NCI-H2227 (cell line): ENCODE measurements around the gene MNX1.
A peak's percentile ranks its signal among the peaks of the same experiment; 100 is the strongest.

ENCODE experiments used
- DNase-seq: peaks from one replicate; lab custom pipeline; 2025; ENCODE audit not compliant: unreplicated experiment; lab: John Stamatoyannopoulos, UW

The MNX1 gene

DNA sequence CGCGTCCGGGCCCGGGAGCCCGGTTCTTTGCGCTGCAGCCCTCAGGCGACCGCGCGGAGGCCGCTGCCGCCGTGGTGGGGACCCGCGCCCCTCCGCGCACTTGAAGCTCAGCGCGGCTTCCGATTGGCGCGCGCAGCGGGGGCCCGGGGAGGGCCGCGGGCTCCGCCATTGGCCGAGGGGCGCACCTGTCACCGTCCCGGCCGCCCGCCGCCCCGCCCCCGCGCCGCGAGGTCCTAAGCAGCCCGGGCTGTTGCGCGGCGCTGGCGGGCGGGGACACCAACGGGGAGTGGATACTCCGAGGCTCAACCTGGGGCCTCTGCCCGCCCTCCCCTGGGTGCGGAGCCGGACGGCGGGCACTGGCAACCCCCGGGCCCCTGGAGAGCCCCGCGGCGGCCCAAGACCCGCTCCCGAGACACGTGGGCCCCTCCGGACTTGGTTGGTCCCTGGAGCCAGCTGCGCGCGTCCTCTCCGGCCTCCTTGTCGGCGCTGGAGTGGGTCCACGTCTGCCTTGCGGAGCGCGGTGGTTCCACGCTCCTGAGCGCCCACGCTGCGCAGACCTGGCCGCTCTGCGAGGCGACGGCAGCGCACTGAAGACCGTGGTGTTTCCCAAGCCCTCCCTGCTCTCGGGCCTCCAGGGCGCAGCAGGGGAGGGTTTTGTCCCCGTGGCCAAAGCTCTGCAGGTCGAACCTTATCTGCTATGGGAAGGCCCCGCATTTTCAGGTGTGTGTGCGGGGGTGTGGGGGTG, at the start of gene MNX1:
MNX1 (minus strand) TSS at position 76 of the 745 bp plus-strand sequence. CDS start 313 bp downstream, outside the sequence.
- peak; percentile 87 for DNase-seq

DNA sequence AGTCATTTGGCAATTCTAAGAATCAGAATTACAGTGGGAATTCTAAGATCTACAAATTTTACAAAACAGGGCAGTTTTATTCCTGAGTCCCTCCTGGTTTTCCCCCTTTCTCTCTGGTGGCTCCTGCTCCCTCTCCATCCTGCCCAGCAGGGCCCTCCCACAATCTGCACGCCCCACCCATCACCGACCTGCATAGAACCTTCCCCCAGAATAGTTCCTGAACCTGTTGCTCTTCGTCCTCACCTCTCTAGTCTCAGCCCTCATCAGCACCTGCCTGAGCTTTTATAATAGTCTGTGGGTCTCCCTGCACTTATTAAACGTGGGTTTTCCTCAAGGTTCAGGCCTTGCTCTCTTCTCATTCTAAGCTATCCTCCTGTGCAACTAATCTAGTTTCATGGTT, 49.1 kb upstream of the MNX1 start:
- DNase-seq, result no peak

DNA sequence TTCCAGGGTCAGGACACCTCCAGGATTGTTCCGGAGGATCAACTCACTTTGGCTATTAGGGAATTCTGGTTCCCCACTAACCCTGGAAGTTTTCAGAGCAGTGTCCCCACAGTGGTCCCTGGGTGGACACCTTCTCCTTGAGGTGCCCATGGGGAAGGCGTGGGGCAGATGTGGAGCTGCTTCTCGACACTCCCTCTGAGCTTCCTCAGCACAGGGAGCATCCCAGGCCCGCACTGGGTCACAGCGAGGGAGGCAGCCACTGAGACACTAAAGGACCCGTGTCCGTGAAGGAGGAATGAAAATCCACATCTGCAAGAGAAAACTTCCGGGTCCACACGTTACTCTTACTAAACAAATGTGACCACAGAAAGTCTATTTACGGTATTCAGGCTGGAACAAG, 48.2 kb upstream of the MNX1 start:
- no peak for DNase-seq

DNA sequence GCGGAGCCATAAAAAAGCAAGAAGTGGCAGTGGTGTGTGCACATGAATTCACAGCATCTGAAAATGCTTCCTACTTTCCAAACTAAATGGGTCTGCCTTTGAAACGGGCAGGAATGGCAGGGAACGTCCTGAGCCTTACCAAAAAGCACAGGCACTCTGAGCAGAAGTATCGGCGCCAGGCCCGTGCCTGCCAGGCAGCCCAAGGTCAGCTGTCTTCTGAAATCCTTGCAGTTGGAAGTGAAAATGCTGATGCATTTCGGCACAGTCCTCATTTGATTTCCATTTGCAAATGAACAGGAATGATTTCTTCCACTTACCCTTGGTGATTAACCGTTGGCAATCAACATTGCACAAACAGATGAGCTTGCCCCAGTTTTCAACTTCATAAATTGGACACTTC, 47.6 kb upstream of the MNX1 start:
- no peak for DNase-seq

DNA sequence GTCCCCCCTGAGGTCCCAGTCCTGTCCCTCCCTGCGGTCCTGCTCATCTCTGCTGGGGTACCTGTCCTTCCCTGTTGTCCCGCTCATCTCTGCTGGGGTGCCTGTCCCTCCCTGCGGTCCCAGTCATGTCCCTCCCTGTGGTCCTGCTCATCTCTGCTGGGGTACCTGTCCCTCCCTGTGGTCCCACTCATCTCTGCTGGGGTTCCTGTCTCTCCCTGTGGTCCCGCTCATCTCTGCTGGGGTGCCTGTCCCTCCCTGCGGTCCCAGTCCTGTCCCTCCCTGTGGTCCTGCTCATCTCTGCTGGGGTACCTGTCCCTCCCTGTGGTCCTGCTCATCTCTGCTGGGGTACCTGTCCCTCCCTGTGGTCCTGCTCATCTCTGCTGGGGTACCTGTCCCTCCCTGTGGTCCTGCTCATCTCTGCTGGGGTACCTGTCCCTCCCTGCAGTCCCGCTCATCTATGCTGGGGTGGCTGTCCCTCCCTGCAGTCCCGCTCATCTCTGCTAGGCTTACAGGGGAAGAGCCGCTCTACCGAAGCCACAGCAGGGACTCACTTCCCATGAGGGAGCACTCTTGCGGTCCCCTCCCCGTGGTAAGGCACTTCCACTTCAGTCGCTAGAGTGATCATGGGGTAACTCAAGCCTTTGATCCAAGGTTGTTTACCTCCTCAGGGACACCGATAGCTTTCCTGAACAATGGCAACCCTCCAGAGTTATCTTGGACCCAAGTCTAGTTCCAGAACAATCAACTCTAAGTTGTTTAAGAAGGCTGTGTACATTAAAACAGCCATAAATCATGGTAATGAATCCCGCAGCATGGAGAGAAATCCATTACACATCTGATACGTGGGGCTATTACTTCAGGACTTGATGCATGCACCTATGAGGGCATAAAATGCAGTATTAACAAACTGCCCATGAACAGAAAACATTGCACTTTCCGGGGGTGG, 46.8 kb upstream of the MNX1 start:
- no peak for DNase-seq

DNA sequence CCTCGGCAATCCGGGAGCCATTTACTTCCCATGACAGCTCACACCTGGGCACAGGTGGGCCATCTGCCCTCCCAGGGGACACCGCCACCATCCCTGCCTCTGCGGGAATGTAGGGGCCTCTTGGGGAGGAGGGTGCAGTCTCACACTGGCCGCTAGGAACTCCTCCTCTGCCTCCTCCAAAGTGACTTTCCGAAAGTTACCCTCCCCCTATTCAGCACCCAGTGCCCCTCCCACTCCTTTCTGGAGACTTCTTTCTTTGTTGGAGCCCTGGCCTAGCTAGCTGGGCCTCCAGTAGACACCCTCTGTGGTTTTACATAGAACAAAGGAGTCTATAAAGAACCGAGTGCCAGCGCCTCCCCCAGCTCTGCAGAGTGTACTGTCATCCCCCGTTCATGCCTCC, 45.8 kb upstream of the MNX1 start:
- no peak for DNase-seq

DNA sequence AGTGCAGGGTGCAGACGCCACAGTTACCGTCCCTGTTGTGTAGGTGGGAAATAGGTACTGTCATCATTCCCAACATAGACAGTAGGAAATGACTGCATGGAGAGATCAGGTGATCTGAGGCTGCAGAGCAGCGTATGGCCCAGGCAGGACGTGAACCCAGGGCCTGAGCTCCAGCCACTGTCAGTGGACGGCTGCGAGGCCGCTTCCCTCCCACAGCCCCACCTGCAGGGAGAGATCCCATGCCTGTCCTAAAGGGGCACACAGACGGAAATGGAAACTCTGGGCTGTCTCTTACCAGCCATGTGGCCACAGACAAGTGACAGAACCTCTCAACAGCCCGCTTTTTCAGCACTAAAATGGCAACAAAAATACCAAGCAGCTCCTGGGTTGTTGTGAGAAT, 44.5 kb upstream of the MNX1 start:
- no peak for DNase-seq

DNA sequence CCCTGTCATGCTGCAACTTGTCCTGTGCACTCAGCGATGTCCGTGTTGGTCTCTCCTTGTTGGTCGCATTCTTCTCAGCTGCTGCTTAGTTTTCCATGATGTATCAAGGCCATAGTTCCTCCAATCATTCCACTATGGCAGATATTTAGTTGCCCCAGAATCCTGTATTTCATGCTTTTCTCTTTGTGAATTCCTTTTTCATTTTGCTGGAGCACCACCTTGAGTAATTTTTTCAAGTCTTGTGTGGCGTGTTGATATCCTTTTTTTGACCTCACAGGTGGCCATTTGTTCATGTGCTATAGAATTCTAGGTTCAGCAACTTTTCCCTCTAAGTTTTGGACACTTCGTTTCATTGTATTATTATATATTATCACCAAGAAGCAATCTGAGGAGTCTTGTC, 42.7 kb upstream of the MNX1 start:
- no peak for DNase-seq

DNA sequence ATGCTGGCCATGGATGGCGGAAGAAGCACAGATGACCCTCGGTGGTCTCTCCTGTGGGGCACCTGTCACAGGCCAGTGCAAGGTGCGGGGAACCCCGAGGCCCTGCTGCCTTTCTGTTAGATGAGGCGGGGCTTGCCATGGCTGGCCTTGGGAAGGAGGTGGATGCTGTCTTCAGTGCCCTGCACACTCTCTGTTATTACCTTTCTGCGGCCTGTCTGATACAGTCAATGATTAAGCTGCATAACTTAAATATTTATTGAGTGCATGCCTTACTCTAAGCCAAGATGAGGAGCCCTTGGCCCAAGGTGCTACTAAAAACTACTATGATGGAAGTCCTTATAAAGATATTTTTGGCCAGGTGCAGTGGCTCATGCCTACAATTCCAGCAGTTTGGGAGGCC, 36.7 kb upstream of the MNX1 start:
- DNase-seq, result no peak

DNA sequence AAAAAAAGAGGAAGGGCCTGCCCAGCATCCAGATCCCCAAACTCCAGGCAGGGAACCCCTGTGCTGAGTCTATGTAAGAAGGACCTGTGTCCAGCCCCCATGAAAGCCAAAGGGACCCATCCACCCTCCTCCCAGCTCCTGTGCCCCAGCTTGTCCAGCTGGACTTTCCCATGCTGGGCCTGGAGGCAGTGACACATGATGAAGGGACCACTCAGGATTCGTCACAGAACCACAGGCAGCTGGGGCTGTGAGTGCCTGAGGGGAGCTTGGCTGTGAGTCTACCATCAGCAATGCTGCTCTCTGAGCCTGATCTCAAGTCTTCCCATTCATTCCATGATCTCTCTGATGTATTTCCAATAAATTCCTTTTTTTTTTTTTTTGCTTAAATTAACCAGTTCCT, 36.2 kb upstream of the MNX1 start:
- DNase-seq, result no peak

DNA sequence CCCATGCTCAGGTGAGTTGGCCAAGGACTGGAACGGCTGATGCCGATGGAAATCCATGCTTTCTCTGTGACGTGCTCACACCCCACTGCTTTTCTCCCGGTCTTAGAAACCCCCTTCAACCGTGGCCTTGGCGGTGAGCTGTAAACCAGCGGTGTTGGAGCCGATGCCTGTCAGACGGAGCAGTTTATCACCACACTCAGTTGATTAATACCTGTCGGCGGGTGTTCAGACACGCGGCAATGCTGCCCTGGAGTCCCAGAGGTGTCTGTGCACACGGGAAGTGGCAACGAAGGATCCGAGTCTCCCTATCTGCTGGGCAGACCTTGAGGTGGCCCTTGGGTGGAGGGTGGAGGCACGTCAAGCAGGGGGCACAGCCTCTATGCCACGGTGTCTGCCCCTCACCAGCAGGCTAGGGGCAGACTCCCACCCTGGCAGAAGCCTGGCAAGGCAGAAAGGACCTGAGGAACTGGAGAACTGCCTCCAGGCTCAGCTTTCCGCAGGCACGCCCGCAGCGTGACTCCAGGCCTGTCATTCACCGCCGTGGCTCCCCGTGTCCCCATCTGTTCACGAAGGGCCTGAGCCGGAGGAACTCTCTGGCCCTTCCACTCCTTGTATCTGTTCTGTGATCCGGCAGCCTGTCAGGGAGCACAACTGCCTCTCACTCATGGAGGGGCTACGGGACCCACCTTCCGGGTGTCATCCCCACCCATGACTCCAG, 34.6 kb upstream of the MNX1 start:
- DNase-seq, result no peak

DNA sequence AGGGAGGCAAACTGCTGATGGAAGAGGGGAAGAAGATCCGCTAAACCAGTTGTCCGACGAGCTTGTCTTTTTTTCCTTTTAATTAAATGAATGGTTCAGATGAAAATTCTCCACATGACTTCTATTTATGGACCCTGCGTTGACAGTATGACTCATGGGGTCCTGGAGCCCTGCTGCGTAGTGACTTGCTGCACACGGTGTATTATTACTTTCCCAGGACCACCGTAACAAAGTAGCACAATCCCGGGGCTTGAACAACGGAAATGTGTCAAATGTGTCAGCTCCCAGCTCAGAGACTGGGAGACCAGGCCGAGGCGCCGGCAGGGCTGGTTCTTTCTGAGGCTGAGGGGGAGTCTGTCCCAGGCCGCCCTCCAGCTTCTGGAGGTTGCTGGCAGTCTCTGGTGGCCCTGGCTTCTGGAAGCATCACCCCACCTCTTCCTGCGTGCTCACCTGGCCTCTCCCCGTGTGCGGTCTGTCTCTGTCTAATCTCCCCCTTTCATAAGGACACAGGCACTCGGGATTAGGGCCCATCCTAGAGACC, 33.8 kb upstream of the MNX1 start:
- no peak for DNase-seq

DNA sequence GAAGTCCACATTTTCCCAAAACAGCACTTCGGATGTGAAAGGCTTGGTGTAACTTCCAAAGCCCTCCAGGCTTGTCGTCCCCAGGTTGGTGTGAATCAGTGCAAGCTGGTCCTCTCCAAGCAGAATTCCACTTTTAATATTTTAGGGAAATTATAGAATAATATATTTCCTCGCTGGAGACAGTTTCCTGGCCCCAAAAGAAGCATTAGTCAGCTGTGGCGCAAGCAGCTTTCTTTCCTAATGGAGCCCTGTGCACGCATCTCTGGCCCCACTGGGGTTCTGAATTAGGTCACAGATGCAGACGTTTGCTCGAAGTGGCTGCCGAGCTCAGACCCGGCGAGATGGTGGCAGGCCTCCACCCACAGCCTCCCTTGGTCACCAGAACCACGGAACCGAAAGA, 33.3 kb upstream of the MNX1 start:
- DNase-seq, result no peak

DNA sequence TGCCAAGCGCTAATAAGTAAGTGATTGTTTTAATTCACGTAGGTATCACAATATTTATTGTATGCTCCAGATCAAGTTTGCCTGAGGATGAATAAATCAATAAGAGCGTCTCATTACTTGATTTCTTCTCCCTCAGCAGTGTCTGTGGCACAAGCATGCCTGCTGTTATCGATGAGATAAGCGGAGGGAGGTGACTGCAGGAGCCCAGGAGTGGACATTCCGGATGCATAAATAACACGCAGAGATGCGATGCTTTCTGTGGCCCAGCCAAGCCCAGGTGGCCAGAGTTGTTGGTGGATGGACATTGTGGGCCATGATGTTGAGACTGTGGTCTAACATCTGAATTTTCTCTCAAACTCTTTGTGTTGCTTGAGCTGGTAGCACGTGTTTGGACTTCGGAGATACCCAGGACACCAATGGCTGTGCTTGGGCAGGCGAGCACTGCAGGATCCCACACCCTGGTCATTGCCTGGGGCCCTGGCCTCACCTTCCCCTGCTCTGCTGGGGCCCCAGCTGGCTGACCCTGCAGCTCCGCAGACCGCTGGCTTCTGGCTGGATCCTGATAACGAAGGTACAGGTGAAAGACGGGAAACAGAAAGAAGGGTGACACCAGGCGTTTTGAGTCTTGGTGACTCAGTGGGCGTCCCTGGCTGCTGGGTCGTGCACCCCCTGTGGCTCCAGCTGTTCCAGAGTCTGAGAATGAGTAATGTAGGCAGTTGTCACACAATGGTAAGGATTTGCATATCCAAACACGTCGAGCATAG, 31.2 kb upstream of the MNX1 start:
- no peak for DNase-seq

DNA sequence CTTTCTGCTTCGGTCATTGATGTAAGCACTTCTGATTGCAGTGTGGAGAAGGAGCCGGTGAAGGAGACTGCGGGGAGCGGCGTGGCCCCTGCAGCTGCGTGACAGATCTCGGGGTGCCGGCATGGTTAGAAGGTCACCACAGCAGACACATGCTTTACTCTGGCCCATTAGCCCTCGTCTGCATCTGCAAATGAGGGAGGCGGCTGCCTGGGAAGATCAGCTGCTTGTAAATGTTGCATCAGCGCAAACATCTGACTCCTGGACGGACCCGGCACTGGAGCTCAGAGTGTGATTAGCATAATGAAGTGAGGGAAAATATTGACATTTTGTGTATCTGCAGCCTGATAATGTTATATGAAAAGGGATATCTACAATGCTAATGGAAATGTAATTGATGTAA, 30.5 kb upstream of the MNX1 start:
- no peak for DNase-seq

DNA sequence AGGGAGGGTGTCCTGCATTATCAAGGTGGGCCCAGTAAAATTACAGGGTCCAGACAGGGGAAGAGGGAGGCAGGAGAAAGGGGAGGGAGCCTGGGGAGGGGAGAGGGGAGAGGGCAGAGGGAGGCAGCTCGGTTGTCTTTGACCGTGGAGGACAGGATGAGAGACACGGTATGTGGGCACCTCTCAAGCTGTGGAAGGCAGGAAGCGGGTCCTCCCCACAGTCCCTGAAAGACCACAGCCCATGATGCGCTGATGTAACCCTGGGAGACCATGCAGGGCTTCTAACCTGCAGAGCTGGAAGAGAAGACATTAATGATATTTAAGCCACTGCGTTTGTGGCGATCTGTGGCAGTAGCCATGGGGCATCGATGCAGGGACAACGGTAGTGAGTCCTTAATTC, 27.2 kb upstream of the MNX1 start:
- no peak for DNase-seq

DNA sequence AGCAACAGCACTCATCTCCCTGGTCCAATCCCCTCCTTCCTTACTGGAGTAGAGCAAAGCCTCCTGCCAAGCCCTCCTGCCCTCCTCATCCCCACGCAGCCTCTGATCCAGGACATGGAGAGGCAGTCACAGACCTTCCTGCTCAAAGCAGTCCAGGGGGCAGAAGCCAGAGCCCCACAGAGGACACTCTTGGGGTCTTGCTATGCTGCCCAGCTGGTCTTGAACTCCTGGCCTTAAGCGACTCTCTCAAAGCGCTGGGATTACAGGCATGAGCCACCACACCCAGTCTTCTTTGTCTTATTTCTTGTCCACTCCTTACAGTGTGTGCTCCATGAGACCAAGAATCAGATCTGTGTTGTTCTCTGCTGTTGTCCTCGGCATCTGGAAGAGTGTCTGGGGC, 26.6 kb upstream of the MNX1 start:
- DNase-seq, result no peak

DNA sequence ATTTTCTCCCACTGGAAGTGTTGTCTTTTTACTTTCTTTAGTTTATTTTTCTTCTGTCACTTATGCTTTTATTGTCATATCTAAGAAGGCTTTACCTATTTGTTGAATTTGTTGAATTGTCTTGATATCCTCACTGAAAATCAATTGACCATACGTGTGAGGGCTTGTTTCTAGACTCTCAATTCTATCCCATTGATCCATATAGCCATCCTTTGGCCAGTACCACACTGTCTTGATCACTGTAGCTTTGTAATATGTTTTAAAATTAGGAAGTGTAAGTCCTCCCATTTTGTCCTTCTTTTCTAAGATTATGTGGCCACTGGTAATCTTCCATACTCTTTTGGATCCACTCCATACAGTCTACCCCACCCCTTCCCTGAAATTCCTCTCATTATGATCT, 25.5 kb upstream of the MNX1 start:
- no peak for DNase-seq

DNA sequence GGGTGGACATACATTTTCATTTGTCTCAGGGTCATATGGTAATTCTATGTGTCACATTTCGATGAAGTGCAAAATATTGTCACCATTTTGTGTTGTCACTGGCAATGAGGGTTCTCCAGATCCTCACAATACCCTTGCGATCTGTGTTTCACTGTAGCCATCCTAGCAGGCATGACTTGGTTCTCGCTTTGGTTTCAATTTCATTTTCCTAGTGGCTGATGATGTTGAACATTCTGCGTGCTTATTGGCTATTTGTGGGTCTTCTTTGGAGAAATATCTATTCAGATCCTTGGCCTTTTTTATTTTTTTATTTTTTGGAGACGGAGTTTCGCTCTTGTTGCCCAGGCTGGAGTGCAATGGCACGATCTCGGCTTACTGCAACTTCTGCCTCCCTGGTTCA, 24.8 kb upstream of the MNX1 start:
- no peak for DNase-seq
